Dedifferentiated amniotic fluid mesenchymal stem cell (primary cell): ENCODE data around the gene KRTAP10-12.

Experiments
- DNase-seq: peaks from one replicate; pipeline ENCODE4 v3.0.0-alpha.2; 2016; ENCODE audit errors: extremely low spot score

Gene KRTAP10-12

GRCh38 chr21:44699502-44700001, 2.6 kb downstream of the KRTAP10-12 start:
- DNase-seq: no peak

DNA sequence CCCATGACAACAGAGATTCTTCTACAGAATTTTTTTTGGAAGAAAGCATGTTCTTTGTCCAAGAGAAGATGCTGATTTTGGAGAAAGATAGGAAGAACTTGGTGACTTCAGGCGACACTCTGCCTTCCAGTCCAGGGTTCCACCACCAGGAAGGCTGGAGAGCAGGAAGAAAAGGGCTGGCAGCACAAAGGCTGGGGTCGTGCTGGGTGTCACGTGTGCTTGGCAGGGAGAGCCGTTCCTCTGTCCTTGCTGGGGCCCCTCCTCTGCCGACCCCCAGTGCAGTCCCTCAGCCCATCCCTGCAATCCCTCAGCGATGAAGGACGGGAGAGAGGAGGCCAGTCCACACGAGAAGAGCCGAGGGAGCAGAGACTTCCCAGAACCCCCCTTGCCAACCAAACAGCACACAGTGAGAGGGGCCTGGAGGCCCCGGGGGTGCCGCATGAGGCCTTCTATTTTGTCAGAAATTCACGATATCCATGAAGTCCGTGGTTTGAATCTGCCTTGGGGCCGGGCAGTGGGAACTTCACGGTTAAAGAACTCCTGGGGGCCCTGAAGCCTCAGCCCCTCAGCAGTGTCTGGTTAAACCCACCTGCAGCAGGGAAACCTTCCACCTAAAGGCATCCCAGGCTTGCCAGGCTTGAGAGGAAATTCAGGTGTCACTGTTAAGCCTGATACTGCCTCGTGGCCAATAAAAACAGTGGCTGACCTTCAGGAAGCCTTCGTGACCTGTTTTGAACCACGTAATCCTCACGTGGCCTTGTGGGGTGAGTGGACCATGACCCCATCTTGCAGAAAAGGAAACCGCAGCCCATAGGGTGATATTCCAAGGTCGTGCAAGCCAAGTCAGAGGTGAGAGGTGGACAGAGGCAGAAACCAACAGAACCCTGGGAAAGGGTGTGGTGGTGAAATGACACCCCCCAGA, 3.4 kb downstream of the KRTAP10-12 start:
- DNase-seq: no peak

- no peak for DNase-seq
Measured at GRCh38 chr21:44701023-44701400, 4.0 kb downstream of the KRTAP10-12 start.

DNA sequence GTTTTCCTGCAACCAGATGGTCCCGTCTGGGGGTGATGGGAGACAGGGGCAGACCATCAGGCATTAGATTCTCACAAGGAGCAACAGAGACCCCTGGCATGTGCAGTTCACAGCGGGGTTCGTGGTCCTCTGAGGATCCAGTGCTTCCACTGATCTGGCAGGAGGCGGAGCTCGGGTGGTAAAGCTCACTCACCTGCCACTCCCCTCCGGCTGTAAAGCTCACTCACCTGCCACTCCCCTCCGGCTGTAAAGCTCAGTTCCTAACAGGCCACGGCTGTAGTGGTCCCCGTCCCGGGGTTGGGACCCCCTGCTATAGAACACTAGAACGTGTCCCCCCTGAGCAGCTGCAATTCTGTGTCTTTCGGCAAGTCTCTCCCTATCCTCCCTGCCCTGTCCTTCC, 4.6 kb downstream of the KRTAP10-12 start:
- DNase-seq: no peak

GRCh38 chr21:44702111-44702972, 5.4 kb downstream of the KRTAP10-12 start:
- no peak for DNase-seq

- DNase-seq: no peak
Measured at GRCh38 chr21:44702973-44703730, 6.2 kb downstream of the KRTAP10-12 start.

DNA sequence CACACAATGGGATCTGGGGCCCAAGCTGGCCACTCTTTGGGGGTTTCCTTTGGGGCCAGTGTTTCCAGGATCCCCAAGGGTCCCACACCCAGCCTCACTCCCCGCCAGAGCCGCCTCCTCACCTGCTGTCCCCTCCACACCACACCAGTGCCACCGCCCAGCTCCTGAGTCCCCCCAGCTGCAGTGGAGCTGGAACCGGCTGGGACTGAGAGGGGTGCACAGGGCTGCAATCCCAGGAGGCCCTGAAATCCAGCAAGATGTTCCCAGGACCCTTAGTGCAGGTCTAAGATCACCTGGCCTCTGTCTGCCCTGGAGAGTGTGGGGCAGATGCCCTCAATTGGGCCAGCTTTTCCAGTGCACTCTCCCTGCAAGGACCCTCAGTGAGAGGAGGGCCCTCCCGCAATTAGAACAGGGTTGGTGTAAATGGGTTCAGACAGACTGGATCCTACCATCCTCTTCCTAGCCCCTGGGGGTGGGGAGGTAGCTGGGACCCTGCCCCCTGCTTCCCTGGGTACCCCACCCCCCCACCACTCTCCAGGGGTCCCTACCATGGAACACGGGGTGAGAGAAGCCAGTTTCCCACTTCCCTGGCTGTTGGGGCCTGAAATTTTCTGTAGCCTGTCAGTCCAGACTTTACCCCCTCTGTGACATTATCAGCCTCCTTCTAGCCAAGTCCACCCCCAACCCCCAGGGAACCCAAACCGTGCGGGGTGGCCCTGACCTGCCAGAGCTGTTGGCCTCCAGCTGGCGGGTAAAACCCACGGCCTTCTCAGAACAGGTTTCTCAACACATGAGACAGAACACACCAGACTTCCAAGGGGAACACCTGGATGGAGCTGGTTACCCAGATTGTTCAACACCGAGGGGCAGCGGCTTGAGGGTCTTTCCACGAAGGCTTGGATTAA, 7.0 kb downstream of the KRTAP10-12 start:
- no peak for DNase-seq

DNA sequence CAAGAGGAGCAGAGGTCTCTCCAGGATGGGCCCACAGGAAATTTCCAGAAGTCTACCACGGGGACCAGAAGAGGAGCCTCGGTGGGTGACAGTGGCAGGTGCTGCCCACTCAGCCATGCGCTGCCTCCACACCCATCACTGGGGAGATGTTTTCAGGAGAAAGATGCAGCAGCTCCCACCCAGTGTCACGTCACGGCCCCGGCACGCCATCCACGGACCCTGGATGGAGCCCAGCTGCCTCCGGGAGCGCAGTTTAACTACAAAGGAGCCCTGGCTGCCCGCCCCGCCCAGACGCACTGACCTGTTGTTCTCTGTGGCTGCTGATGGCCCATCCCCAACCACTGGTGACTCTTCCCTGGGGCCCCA, 7.6 kb downstream of the KRTAP10-12 start:
- no peak for DNase-seq

DNA sequence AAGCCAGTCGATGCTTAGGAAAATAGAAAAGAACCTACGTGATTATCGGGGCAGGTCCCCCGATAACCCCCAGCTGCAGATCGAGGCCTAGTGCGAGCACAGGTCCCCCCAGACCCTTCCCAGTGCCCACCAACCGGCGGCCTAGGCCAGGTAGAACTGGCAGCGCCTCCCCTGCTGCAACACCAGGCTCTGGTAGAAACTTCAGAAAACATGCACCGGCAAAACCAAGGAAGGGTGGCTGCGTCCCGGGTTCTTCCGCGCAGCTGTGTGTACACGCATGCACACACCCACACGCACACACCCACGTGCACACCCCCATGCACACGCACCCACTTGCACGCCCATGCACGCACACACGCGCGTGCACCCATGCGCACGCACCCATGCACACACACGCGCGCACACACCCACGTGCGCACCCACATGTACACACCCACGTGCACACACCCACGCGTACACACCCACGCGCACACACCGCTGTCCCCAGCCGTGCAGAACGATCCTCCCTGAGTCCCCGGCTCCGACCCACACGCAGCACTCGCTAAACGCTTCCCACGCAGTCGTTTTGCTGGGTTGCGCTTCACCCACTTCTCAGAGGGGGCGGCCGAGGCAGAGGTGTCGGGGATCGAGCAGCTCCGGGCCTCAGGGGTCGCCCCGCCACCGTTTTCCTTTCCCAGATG, 9.2 kb downstream of the KRTAP10-12 start:
- DNase-seq: no peak

- DNase-seq: no peak
Measured at GRCh38 chr21:44706706-44707581, 10.0 kb downstream of the KRTAP10-12 start.

DNA sequence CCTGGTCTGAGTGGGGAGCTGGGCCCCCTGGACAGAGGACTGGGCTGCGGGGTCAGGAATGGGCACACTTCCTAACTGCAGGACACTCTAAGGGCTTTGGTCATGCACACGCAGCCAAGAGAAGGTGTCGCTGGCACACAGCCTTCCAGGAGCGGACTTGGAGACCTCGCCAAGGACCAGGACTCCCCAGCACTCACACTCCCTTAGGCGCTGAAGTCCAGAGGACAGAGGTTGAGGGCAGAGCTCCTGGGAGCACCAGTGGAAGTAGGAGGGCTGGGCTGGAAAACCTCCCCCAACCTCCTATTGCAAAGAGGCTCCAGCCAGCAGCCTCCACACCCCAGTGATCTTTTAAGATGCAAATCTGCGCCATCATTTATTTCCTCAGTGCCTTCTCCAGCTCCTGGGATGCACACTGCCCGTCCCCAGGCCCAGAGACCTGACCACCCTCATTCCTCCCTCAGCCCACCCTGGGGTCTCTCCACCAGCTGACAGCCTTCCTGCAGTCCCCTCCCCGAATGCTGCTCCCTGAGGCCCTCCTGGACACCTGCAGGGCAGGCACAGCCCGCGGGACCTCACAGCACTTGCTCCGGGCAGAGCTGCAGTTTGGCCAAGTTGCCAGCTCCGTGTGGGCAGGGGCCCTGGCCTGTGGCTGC, 11.4 kb downstream of the KRTAP10-12 start:
- no peak for DNase-seq

- no peak for DNase-seq
Measured at GRCh38 chr21:44708866-44709425, 12.0 kb downstream of the KRTAP10-12 start.

- DNase-seq: no peak
Measured at GRCh38 chr21:44709426-44710293, 12.7 kb downstream of the KRTAP10-12 start.

- DNase-seq: no peak
Measured at GRCh38 chr21:44710294-44710665, 13.3 kb downstream of the KRTAP10-12 start.

GRCh38 chr21:44710756-44711326, 13.9 kb downstream of the KRTAP10-12 start:
- DNase-seq: no peak

- no peak for DNase-seq
Measured at GRCh38 chr21:44711327-44712202, 14.6 kb downstream of the KRTAP10-12 start, which contains the start of gene TSPEAR. Gene TSPEAR (minus strand): TSS chr21:44711572. CDS start chr21:44711514, 58 bp downstream.
